Natural killer cell (primary cell): ENCODE results near the gene MAML3. TPM values are rescaled to one million over a fixed set of nuclear protein-coding genes. Genes with fewer than 3 reads are reported as not detected.

Experiments used
- ATAC-seq, 3 donors: fragments of 150-1000 bp in 2 of 3; fragments of 200-7000 bp in 1 of 3; cut with Tn5 transposase; 1 replicate in 1 of 3; 2 replicates in 2 of 3; pipeline ENCODE4 v1.10.0; 2021; ENCODE audit warnings: mild to moderate bottlenecking in 2 of 3, moderate library complexity in 2 of 3
- DNase-seq, 2 donors: peaks; one replicate each; pipeline versions ENCODE4 v3.0.0 to v3.0.0-alpha.2; 2013 to 2021; ENCODE audit warnings: mixed read lengths in 1 of 2
- H3K27ac ChIP-seq: one replicate; pipeline ENCODE4 v1.5.1; 2013; ENCODE audit warnings: mild to moderate bottlenecking, low read length
- H3K27me3 ChIP-seq: one replicate; pipeline ENCODE4 v1.6.1; 2013; ENCODE audit warnings: low read length; ENCODE audit not compliant: control insufficient read depth, insufficient read depth
- H3K36me3 ChIP-seq: one replicate; pipeline ENCODE4 v1.6.1; 2013; ENCODE audit warnings: low read length; ENCODE audit not compliant: control insufficient read depth, insufficient read depth
- H3K4me1 ChIP-seq: one replicate; pipeline ENCODE4 v1.6.1; 2013; ENCODE audit warnings: low read length; ENCODE audit not compliant: control insufficient read depth, insufficient read depth
- H3K4me3 ChIP-seq: one replicate; pipeline ENCODE4 v1.5.1; 2013; ENCODE audit warnings: low read length
- H3K9me3 ChIP-seq: one replicate; pipeline ENCODE4 v1.6.1; 2013; ENCODE audit warnings: low read length; ENCODE audit not compliant: control insufficient read depth, insufficient read depth
- H3K27ac Mint-ChIP-seq, 2 donors: one replicate each; pipeline ENCODE4 v1.8.0; 2022; ENCODE audit warnings: mild to moderate bottlenecking in 2 of 2, mixed read lengths in 2 of 2, moderate library complexity in 1 of 2
- H3K27me3 Mint-ChIP-seq, 2 donors: one replicate each; pipeline ENCODE4 v1.8.0; 2022; ENCODE audit warnings: low read depth in 2 of 2, mixed read lengths in 2 of 2
- H3K36me3 Mint-ChIP-seq: one replicate; pipeline ENCODE4 v1.8.0; 2022; ENCODE audit warnings: mixed read lengths
- H3K4me1 Mint-ChIP-seq, 2 donors: one replicate each; pipeline ENCODE4 v1.8.0; 2022; ENCODE audit warnings: mixed read lengths in 2 of 2
- H3K4me3 Mint-ChIP-seq: one replicate; pipeline ENCODE4 v1.8.0; 2022; ENCODE audit warnings: mild to moderate bottlenecking, moderate library complexity, mixed read lengths
- H3K9me3 Mint-ChIP-seq, 2 donors: one replicate each; pipeline ENCODE4 v1.8.0; 2022; ENCODE audit warnings: mixed read lengths in 2 of 2
- CTCF ChIP-seq: fragments of 200-600 bp; IDR thresholded peaks from one replicate; pipeline ENCODE4 v1.8.0; 2022; ENCODE audit warnings: antibody characterized with exemption
- WGBS: methylation state at CpG from one replicate; pipeline ENCODE4 v1.1.7; 2013; ENCODE audit warnings: missing lambda C conversion rate; ENCODE audit not compliant: insufficient coverage; 5-methylcytosine and 5-hydroxymethylcytosine counted together
- intact Hi-C: fragments of 100-400 bp; cut with micrococcal nuclease; formaldehyde crosslinking; loops from one replicate; pipeline ENCODE4 v1.14.2; 2022
- total RNA-seq, 4 donors: library from RNA; stranded (reverse); fragments of 120-200 nt in 1 of 4; gene quantifications; one replicate each; pipeline versions ENCODE4 v1.2.3 to v1.2.4, GENCODE V29; 2013 to 2022

MAML3 gene
- total RNA-seq, 3 donors from 2014 or later (not counting 1 experiment from before 2014, with no cell fraction given): 1.7 to 5.6 (median 2.8) TPM

GRCh38 chr4:139876337-139876941 is 277.5 kb downstream of the MAML3 start:
- no peak for DNase-seq
- H3K4me3 Mint-ChIP-seq: no peak overlapping the region
- no peaks in the 10 kb centered on the region for H3K27me3 ChIP-seq
- no peaks in the 10 kb centered on the region for H3K36me3 Mint-ChIP-seq
- H3K36me3 ChIP-seq: no peaks in the 10 kb centered on the region
- H3K9me3 ChIP-seq: no peaks in the 10 kb centered on the region
- peak overlapping the region; percentile 44 to 78 for H3K27ac Mint-ChIP-seq
- H3K4me1 ChIP-seq: peaks cover 10% of the 10 kb centered on the region
- H3K9me3 Mint-ChIP-seq: no peaks in the 10 kb centered on the region
- TF ChIP-seq CTCF: no peak
- H3K27me3 Mint-ChIP-seq: peaks cover 0 to 3% of the 10 kb centered on the region in 2 donors
- intact Hi-C loops: no loop called here
- 54% methylated on average over 5 of the region's 5 CpGs for WGBS
- H3K4me3 ChIP-seq: no peak overlapping the region
- H3K4me1 Mint-ChIP-seq: peaks cover 22 to 41% of the 10 kb centered on the region in 2 donors
- ATAC-seq: peak; percentile 60 to 87 (median 61)
- H3K27ac ChIP-seq: peak overlapping the region; percentile 55

- 92% methylated on average over 4 of the region's 6 CpGs for WGBS
- ATAC-seq (no peak), DNase-seq (no peak)
- intact Hi-C loops: no loop called here
- Histone ChIP-seq H3K4me3 (no peak overlapping the region), H3K27ac (no peak overlapping the region), H3K27me3 (no peaks in the 10 kb centered on the region), H3K9me3 (no peaks in the 10 kb centered on the region), H3K36me3 (no peaks in the 10 kb centered on the region), H3K4me1 (peaks cover 10% of the 10 kb centered on the region)
- Mint-ChIP-seq H3K27me3 (peaks cover 0 to 2% of the 10 kb centered on the region in 2 donors), H3K27ac (no peak overlapping the region), H3K4me1 (peaks cover 25 to 41% of the 10 kb centered on the region in 2 donors), H3K9me3 (no peaks in the 10 kb centered on the region), H3K4me3 (no peak overlapping the region), H3K36me3 (no peaks in the 10 kb centered on the region)
- no peak for TF ChIP-seq CTCF
Observed at GRCh38 chr4:139875411-139875825, 278.6 kb downstream of the MAML3 start.

- TF ChIP-seq CTCF: no peak
- H3K4me3 Mint-ChIP-seq: no peak overlapping the region
- Histone ChIP-seq H3K27me3 (no peaks in the 10 kb centered on the region), H3K9me3 (no peaks in the 10 kb centered on the region), H3K4me3 (no peak overlapping the region), H3K27ac (no peak overlapping the region), H3K36me3 (no peaks in the 10 kb centered on the region), H3K4me1 (peaks cover 10% of the 10 kb centered on the region)
- DNase-seq (no peak), ATAC-seq (peak in 1 of 3 donors; percentile 11)
- H3K36me3 Mint-ChIP-seq: no peaks in the 10 kb centered on the region
- no peaks in the 10 kb centered on the region for H3K9me3 Mint-ChIP-seq
- H3K27me3 Mint-ChIP-seq: peaks cover 0 to 2% of the 10 kb centered on the region in 2 donors
- H3K27ac Mint-ChIP-seq: peak overlapping the region in 1 of 2 donors; percentile 22
- WGBS: 68% methylated on average over 3 of the region's 4 CpGs
- peaks cover 25 to 38% of the 10 kb centered on the region in 2 donors for H3K4me1 Mint-ChIP-seq
- intact Hi-C loops: no loop called here
Observed at GRCh38 chr4:139873111-139873860, 280.7 kb downstream of the MAML3 start.
